Putamen (tissue), 1 donor: ENCODE results near the gene TMEM107.
"Not testable (repeated sequence)": the region's sequence is repeated elsewhere in the genome, so short reads cannot be mapped to it uniquely, and the experiment has no call there.

Experiments used
- DNase-seq: peaks from one replicate; pipeline ENCODE4 v3.0.0-alpha.2; 2016; ENCODE audit warnings: low spot score

Gene TMEM107

GRCh38 chr17:8189711-8190477, 13.7 kb upstream of the TMEM107 start, which contains the start of gene BORCS6:
BORCS6 (minus strand) TSS chr17:8190180; CDS start chr17:8190140, 40 bp downstream.
- DNase-seq, result peak; percentile 99

- DNase-seq, result no peak
Observed at GRCh38 chr17:8189041-8189710, 13.0 kb upstream of the TMEM107 start.

- DNase-seq, result no peak
Observed at GRCh38 chr17:8188263-8188839, 12.2 kb upstream of the TMEM107 start.

GRCh38 chr17:8187517-8188262, 11.5 kb upstream of the TMEM107 start:
- peak; percentile 94 for DNase-seq

GRCh38 chr17:8186787-8187516, 10.8 kb upstream of the TMEM107 start:
- DNase-seq, result peak; percentile 95

GRCh38 chr17:8186446-8186786, 10.2 kb upstream of the TMEM107 start:
- DNase-seq, result no peak

GRCh38 chr17:8185582-8186445, 9.6 kb upstream of the TMEM107 start:
- peak; percentile 89 for DNase-seq

- DNase-seq, result no peak
Observed at GRCh38 chr17:8176998-8177731, 985 bp upstream of the TMEM107 start.

- no peak for DNase-seq
Observed at GRCh38 chr17:8175795-8176196, 384 bp downstream of the TMEM107 start.

- DNase-seq, result no peak
Observed at GRCh38 chr17:8173871-8174322, 2.3 kb downstream of the TMEM107 start.

GRCh38 chr17:8173056-8173870, 2.9 kb downstream of the TMEM107 start:
- DNase-seq, result peak; percentile 93

- not testable (repeated sequence) for DNase-seq
Observed at GRCh38 chr17:8170186-8170585, 6.0 kb downstream of the TMEM107 start.

GRCh38 chr17:8167526-8167925, 8.7 kb downstream of the TMEM107 start:
- no peak for DNase-seq

GRCh38 chr17:8166731-8167130, 9.4 kb downstream of the TMEM107 start:
- no peak for DNase-seq

GRCh38 chr17:8164815-8165131, 11.4 kb downstream of the TMEM107 start:
- DNase-seq, result no peak

GRCh38 chr17:8163978-8164814, 12.0 kb downstream of the TMEM107 start:
- DNase-seq, result no peak

- no peak for DNase-seq
Observed at GRCh38 chr17:8162997-8163977, 12.9 kb downstream of the TMEM107 start.
